NCI-H146 treated with DMSO at 0.1 percent for 48 hours (cell line): ENCODE measurements around the gene SEL1L.
"Not testable (repeated sequence)": the region's sequence is repeated elsewhere in the genome, so short reads cannot be mapped to it uniquely, and the experiment has no call there.

ENCODE experiments used
- DNase-seq: peaks from one replicate; lab custom pipeline; 2025; ENCODE audit not compliant: unreplicated experiment; lab: John Stamatoyannopoulos, UW

SEL1L gene

GRCh38 chr14:81474685-81475324, 58.8 kb downstream of the SEL1L start:
- DNase-seq = no peak

DNA sequence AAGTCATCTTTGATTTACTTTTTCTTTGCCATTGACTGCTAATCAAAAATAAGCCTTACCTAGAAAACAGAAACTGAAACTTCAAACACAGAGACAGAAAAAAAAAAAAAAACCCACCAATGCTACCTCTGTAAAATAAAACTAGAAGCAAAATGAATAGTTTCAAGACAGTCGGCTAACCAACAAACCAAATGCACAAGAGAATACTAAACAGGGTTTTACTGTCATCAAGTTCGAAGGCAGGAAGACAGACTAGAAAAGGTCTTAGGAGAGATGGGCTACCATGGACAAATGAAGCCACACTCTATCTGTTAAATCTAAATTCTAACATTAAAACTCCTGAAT, 59.5 kb downstream of the SEL1L start:
- DNase-seq = no peak

- no peak for DNase-seq
These were observed 60.1 kb downstream of the SEL1L start for GRCh38 chr14:81473456-81474147.

DNA sequence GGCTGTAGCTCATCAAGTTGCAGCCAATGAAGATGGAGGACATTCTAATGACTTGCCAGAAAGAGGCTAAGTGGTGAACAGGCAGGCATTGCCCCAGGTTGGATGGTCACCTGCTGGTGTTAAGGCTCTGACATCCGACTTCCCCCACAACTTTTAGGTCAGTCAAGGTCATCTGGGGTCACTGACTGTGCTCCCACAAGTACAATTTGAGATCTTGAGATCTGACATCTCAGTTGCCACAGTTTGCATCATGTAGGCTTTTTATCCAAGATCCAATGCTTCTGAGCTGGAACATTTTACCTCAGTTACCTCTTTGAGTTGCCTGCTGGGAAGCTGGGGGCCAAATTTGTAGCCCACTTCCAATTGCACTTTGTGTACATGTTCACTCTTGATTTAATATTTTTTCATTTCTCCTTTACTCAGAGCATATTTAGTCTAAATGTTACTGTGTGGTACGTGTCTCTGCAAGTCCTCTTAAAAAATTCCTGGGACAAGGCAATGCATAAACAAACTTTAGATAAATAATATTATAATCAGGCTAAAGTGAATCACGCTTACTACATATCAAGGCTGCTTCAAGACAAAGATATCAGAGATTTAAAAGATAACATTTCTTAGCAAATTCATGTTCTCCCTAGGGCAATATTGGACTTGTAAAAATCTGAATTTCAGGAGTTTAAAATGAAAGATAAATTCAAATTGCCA, 61.4 kb downstream of the SEL1L start:
- no peak for DNase-seq

- no peak for DNase-seq
These were observed 62.6 kb downstream of the SEL1L start for GRCh38 chr14:81471062-81471461.

DNA sequence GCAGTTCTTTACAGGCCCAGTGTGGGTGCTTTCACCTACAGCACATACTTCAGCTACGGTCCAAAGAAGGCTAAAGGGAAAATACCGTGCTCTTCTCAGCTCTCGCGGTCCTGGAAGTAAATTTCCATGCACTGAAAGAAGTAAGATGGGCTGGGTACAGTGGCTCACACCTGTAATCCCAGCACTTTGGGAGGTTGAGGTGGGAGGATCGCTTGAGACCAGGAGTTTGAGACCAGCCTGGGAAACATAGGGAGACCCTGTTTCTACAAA, 63.2 kb downstream of the SEL1L start:
- not testable (repeated sequence) for DNase-seq

GRCh38 chr14:81466854-81467253, 66.8 kb downstream of the SEL1L start:
- no peak for DNase-seq

DNA sequence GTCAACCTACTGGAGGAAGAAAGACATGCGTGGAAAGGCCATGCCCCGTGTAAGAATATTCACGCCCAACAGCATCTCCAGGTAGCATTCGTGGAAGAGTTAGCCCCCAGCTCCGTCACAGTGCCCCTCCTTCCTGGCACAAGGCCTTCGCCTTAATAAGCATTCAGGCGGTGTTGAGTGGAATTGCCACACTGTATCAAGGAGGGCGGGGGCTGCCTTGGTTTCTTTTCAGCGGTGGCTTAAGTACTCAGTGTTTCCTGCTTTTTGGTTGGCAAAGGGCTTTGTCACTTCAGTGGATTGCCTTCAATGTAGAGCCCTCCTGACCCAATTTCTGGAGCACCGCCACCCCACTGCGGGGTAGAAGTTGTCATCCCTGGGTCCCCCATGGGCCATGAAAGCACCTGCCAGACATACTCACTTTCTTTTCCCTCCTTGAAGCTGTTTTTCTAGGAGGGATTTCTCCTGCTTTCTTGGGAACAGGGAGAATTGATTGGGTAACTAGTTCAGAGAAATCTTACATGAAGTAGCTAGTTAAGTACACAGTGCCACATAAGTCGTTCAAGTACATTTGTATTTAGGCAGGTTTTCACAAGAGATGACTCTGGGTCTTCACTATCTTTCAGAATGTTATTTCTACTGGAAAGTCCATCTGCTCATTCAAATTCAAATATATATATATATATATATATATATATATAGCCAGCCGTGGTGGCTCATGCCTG, 68.0 kb downstream of the SEL1L start:
- DNase-seq = no peak

- DNase-seq = not testable (repeated sequence)
These were observed 68.7 kb downstream of the SEL1L start for GRCh38 chr14:81465003-81465392.

DNA sequence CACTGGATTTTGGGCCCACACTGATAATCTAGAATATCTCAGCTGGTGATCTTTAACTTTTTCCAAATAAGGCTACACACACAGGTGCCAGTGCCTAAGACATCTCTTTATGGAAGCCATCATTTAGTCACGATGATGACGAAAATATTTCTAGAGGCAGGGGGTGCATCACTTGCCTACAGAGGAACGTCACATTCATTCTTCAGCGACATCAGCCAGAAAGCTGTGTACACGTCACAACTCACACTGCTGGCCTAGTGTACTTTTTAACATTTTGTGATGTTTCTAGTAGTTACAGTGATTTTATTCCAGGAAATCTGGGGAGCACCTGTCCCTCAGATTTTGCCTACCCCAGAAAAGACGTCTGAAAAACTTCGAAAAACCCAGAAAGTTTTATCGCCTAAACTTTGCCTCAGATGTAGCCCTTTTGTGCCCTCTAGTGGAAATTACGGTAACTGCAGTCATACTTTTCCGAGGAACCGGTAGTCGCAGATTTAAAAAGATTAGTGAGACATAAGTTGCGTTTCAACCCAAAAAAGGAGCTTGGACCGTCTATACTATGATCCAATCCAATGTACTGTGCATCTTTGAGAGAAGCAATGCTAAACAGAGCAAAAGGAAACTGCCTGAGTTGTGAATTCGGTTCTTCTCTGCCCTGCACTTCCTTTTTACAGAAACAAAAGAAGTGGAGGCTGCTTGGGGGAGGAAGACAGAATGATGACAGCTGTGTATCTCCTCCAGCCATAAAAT, 69.2 kb downstream of the SEL1L start:
- peak; percentile 37 for DNase-seq

- DNase-seq = not testable (repeated sequence)
These were observed 71.3 kb downstream of the SEL1L start for GRCh38 chr14:81462356-81462755.

DNA sequence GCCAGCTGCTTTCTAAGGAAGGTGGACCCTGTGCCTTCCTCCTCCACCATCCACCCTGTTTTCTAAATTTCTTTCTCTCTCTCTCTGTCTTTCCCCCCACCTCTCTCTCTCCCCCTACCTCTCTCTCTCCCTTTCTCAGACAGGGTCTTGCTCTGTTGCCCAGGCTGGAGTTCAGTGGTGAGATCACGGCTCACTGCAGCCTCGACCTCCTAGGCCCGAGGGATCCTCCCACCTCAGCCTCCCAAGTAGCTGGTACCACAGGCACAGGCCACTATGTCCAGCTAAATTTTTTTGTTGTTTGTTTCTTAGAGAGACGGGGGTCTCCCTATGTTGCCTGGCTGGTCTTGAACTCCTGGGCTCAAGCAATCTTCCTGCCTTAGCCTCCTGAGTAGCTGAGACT, 73.7 kb downstream of the SEL1L start:
- no peak for DNase-seq

DNA sequence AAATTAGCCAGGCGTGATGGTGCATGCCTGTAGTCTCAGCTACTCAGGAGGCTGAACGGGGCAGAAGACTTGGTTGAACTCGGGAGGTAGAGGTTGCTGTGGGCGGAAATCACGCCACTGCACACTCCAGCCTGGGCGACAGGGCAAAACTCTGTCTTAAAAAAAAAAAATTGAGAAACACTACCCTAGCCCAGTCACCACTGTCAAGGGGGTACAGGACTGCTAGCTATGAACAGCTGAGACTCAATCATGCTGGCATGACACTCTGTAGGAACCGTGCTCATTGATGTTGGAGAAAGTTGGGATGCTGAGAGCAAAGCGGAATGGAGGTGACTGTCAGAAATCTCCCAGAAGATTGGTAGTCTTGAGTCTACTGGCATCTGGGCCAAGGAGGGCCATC, 75.3 kb downstream of the SEL1L start:
- no peak for DNase-seq

- no peak for DNase-seq
These were observed 78.3 kb downstream of the SEL1L start for GRCh38 chr14:81455390-81455789.

DNA sequence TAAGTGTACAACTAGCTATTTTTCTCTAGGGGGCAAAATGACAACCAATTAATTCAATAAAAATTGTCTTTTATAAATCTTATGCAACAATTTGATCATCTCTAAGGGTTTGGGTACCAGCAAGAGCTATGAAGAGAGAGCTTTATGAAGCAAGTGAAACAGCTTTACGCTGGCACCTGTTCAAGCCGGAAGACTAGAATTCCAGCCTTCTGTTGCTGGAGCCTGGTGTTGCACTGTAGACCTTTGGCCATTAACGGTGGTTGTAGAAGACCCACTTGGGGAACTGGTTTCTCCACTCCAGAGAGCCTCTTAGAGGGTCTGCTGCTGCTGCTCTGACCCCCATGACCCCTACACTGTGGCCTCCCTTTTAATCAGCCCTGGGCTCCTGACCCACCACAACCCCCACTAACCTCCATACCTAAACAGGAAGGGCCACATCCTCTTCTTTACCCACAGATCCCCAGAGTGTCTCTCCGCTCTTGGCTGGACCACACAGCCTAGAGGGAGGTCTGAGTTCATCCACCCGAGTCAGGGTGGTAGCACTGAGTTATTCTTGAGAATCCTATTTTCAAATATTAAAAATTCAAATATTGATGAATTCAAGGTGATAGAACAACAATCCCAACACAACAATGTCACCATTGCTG, 79.0 kb downstream of the SEL1L start:
- DNase-seq = no peak

- peak; percentile 2 for DNase-seq
These were observed 80.4 kb downstream of the SEL1L start for GRCh38 chr14:81453166-81453766.

DNA sequence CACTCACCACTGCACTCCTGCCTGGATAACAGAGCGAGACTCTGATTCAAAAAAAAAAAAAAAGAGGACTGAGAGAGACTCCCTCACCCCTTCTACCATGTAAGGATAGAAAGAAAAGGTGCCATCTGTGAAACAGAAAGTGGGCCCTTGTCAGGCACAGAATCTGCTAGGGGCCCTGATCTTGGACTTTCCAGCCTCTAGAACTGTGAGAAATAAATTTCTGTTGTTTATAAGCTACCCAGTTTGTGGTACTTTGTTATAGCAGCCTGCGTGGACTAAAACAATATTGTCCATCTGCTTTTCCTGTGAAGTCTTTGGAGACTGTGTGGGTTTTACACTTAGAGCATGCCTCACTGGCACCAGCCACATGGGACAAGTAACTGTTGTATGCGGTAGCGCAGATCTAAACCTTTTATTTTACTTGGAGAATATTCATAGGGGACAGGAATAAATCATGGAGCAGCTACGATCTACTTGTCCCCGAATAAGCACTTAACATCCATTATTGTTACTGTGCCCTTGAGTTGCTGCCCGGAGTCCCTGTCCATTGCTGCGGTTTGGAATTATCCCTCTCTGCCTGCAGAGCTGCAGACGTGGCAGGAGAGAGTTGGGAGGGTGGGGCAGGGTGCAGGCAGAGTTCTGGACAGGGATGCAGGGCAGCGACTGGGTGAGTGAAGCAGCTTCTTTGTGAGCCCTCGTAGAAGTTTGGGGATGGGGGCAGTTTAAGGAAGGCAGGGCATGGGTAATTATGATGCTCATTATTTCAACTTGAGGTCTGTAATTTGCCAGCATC, 81.1 kb downstream of the SEL1L start:
- DNase-seq = no peak

DNA sequence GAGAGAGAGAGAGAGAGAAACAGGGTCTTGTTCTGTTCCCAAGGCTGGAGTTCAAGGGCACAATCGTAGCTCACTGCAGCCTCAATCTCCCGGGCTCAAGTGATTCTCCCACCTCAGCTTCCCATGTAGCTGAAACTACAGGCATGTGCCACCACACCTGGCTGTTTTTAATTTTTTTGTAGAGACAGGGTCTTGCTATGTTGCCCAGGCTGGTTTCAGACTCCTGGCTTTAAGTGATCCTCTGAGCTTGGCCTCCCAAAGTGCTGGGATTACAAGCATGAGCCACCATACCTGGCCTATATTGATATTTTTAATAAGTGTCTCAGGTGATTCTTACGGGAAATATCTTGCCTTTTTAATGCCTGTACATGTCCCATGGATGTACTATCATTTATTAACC, 82.7 kb downstream of the SEL1L start:
- DNase-seq = no peak

DNA sequence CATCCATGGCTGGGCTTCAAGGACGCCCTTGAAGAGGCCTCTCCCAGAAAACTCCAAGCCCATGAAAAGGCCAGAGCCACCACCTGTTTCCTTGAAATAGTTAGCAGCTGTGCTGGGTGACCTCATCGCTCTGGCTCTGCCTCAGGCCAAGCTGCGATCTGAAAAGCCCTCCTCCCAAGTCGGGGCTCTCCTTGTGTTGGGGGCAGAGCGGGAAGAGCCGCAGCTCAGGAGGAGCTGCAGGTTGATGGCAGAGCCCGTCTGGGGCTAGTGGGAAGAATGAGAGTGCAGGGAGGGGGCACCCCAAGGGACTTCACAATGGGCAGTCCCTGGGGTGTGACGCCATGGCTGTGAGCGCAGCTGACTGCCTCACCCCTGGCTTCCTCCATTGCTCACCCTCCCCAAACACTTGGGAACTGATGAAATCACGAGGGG, 83.5 kb downstream of the SEL1L start:
- peak; percentile 34 for DNase-seq

- DNase-seq = no peak
These were observed 84.1 kb downstream of the SEL1L start for GRCh38 chr14:81449576-81449975.
